IPS-18a (cell line): Measurements from ENCODE around the gene PALLD.

Experiments used
- H3K27ac ChIP-seq: one replicate; pipeline ENCODE4 v1.5.1; 2013; ENCODE audit warnings: low read length
- H3K27me3 ChIP-seq: one replicate; pipeline ENCODE4 v1.6.1; 2013; ENCODE audit warnings: mild to moderate bottlenecking, low read length; ENCODE audit not compliant: control insufficient read depth, insufficient read depth
- H3K36me3 ChIP-seq: one replicate; pipeline ENCODE4 v1.6.1; 2013; ENCODE audit warnings: low read depth, low read length; ENCODE audit not compliant: control insufficient read depth
- H3K4me1 ChIP-seq: one replicate; pipeline ENCODE4 v1.6.1; 2013; ENCODE audit warnings: low read depth, low read length; ENCODE audit not compliant: control insufficient read depth
- H3K4me3 ChIP-seq: one replicate; pipeline ENCODE4 v1.5.1; 2013; ENCODE audit warnings: low read length
- H3K9ac ChIP-seq: one replicate; pipeline ENCODE4 v1.6.1; 2013; ENCODE audit warnings: mild to moderate bottlenecking, low read length, moderate library complexity
- H3K9me3 ChIP-seq: one replicate; pipeline ENCODE4 v1.6.1; 2013; ENCODE audit warnings: low read depth, low read length; ENCODE audit not compliant: control insufficient read depth

Gene PALLD

DNA sequence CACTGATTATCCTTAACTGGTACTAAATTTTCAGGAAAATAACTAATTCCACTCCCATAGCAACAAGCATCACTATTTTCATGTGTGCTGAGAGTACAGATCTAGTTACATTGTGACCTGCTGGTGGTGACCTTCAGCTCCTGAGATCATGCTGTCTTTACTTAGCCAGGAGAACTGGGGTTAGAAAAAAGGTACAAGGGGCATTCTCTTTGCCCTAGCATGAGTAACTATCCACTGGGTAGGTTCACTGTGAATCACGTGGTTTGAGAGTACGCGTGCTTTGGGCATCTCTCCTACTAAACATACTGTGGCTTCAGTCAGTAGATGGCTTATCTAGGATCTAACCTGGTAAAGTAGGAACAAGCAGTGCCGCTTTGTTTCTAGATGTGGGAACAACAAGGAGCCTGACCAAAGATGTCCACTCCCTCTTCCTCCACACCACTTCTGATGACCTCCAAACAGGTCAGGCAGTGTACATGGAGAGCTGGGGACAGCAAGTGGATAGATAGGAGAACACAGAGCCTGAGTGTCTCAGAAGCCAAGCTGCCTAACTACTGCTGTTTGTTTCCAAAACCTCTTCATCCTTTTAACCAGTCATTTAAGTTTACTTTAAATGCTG lies 423.0 kb downstream of the PALLD start:
- Histone ChIP-seq H3K27ac (no peak overlapping the region), H3K9me3 (no peaks in the 10 kb centered on the region), H3K36me3 (peaks cover 22% of the 10 kb centered on the region), H3K27me3 (no peaks in the 10 kb centered on the region), H3K9ac (no peak overlapping the region), H3K4me1 (peaks cover 29% of the 10 kb centered on the region), H3K4me3 (no peak overlapping the region)

DNA sequence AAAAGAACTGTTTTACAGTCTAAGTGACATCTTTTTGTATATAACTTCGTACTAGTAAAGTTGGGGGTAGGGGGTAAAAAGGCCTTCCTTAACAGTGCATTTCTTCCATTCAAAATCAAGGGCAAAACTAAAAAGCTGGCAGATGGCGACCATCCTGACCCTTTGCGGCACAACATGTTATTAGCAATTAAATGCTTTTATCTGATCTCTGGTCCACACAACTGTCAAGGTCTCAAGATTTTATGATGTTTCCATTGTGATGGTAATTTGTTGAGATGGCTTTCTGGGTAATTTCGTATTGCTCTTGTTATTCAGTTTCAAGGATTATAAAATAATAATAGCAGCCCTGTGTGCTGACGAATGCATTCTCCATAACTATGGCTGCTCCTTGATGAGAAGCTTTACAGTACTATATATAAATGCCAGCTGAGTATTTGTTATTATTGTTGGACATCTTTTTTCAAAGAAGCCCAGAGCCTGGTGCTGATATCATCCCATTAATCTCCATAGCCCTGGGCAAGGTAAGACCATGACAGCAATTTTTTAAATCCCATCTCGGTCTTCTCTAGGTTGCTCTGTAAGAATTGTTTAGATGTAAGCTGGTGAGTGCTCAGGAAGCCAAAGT lies 423.7 kb downstream of the PALLD start:
- H3K27ac ChIP-seq = no peak overlapping the region
- peaks cover 29% of the 10 kb centered on the region for H3K4me1 ChIP-seq
- H3K4me3 ChIP-seq = no peak overlapping the region
- no peak overlapping the region for H3K9ac ChIP-seq
- no peaks in the 10 kb centered on the region for H3K9me3 ChIP-seq
- peaks cover 29% of the 10 kb centered on the region for H3K36me3 ChIP-seq
- H3K27me3 ChIP-seq = no peaks in the 10 kb centered on the region

DNA sequence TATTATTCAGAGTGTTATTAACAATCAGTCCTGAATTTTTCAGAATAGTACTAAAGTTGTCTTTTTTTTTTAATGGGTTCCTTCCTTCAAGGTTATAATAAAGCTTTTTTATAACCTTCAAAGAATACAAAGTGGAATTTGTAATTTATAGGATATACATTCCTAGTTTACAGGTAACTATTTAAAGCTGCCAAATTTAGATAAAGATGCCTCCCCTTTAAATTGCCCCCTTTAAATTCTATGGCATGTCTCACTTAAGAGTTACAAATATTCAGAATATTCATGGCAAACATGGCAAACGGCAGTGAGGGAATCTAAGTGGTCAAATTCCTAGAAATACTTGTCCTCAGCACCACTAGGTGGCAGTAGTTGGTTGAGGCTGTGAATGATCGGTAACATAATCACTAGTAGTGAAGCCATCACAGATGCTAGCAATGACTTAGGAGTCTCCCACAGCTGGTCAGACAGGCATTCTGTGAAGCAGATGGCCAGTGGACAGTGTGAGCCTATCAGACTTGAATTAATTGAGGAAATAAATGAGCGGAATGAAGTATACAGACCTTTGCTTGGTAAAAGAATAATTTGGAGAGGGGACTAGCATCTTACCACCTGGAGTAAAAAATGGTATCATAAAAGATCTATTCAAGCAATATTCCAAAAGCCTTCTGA lies 426.8 kb downstream of the PALLD start:
- Histone ChIP-seq H3K27me3 (no peaks in the 10 kb centered on the region), H3K9ac (no peak overlapping the region), H3K4me1 (peaks cover 29% of the 10 kb centered on the region), H3K9me3 (no peaks in the 10 kb centered on the region), H3K4me3 (no peak overlapping the region), H3K36me3 (peaks cover 50% of the 10 kb centered on the region), H3K27ac (no peak overlapping the region)

DNA sequence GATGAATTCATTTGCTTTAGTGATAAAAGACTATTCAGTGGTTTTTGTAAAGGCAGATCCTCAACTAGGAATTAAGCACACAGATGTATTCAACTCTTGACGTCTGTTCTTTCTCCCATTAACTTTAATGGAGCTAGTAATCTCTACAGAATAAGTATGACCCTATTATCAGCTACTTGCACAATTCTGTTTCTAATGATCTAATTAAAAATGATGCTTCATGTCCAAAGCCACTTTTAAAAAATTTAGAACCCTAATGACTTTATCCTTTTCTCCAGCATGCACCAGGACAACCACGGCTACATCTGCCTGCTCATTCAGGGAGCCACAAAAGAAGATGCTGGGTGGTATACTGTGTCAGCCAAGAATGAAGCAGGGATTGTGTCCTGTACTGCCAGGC lies 427.8 kb downstream of the PALLD start:
- Histone ChIP-seq H3K27me3 (no peaks in the 10 kb centered on the region), H3K9ac (no peak overlapping the region), H3K9me3 (no peaks in the 10 kb centered on the region), H3K36me3 (peaks cover 58% of the 10 kb centered on the region), H3K4me3 (no peak overlapping the region), H3K4me1 (peaks cover 27% of the 10 kb centered on the region), H3K27ac (no peak overlapping the region)

DNA sequence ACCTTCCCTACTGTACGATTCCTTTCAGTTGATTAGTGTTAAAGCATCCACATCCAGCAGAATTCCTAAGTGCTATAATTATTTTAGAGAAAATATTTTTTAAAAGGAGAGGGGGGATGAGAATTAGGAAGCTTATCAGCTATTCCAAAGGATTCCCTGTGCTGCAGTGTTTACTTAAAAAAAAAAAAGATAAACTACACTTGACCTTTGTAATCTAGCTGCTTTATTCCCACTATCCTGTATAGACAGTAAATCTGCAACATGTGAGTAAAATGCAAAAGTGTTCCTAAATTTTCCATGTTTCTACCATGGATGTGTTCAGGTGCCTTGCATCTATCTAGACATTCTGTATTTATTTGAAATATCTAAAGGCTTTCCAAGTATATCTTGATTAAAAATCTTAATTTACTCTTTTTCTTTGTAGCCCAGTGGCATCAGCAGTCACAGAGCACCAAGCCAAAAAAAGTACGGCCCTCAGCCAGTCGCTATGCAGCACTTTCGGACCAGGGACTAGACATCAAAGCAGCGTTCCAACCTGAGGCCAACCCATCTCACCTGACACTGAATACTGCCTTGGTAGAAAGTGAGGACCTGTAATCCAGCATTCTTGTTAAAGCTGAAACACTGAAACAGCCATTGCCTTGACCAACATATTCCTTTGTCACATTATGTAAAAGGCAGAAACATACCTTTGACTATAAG lies 429.1 kb downstream of the PALLD start:
- H3K27me3 ChIP-seq = no peaks in the 10 kb centered on the region
- no peaks in the 10 kb centered on the region for H3K9me3 ChIP-seq
- no peak overlapping the region for H3K9ac ChIP-seq
- peaks cover 15% of the 10 kb centered on the region for H3K4me1 ChIP-seq
- peaks cover 58% of the 10 kb centered on the region for H3K36me3 ChIP-seq
- no peak overlapping the region for H3K27ac ChIP-seq
- H3K4me3 ChIP-seq = no peak overlapping the region

DNA sequence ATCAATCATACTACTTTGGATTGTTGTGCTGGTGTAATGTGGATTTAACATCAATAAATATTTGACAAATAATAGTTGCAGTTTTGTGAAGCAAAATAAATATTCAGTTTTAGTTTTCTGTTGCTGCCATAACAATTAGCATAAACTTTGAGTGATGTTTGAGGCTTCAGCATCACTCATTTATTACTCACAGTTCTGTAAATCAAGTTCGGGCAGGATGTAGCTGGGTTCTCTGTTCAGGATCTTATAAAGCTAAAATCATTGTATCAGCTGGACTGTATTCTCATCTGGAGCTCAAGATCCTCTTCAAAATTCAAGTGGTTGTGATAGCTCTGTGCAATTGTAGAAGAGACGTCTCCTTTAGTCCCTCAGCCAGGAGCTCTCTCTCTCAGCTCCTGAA lies 431.5 kb downstream of the PALLD start:
- Histone ChIP-seq H3K36me3 (peaks cover 48% of the 10 kb centered on the region), H3K9me3 (no peaks in the 10 kb centered on the region), H3K9ac (no peak overlapping the region)

DNA sequence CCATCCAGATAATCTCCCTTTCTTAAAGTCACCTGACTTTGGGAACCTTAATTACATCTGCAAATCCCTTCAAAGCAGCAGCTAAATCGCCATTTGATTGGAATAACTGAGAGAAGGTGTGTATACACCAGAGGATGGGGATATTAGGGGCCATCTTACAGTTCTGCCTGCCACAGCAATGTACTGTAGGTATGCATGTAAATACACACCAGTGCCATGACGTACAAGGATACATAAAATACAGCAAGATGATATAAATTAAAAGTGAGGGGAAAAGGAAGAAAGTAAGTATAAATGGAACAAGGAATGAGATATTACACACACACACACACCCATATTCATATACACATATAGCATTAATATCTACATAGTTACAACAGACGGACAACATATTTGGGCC lies 432.0 kb downstream of the PALLD start:
- H3K4me1 ChIP-seq = no peaks in the 10 kb centered on the region
- H3K27ac ChIP-seq = no peak overlapping the region
- no peak overlapping the region for H3K4me3 ChIP-seq
- H3K36me3 ChIP-seq = peaks cover 48% of the 10 kb centered on the region
- H3K27me3 ChIP-seq = no peaks in the 10 kb centered on the region
- H3K9me3 ChIP-seq = no peaks in the 10 kb centered on the region
- H3K9ac ChIP-seq = no peak overlapping the region

More for the DNA sequence above, 431.5 kb downstream of the PALLD start:
- Histone ChIP-seq H3K4me1 (peaks cover 2% of the 10 kb centered on the region), H3K27me3 (no peaks in the 10 kb centered on the region), H3K4me3 (no peak overlapping the region), H3K27ac (no peak overlapping the region)

DNA sequence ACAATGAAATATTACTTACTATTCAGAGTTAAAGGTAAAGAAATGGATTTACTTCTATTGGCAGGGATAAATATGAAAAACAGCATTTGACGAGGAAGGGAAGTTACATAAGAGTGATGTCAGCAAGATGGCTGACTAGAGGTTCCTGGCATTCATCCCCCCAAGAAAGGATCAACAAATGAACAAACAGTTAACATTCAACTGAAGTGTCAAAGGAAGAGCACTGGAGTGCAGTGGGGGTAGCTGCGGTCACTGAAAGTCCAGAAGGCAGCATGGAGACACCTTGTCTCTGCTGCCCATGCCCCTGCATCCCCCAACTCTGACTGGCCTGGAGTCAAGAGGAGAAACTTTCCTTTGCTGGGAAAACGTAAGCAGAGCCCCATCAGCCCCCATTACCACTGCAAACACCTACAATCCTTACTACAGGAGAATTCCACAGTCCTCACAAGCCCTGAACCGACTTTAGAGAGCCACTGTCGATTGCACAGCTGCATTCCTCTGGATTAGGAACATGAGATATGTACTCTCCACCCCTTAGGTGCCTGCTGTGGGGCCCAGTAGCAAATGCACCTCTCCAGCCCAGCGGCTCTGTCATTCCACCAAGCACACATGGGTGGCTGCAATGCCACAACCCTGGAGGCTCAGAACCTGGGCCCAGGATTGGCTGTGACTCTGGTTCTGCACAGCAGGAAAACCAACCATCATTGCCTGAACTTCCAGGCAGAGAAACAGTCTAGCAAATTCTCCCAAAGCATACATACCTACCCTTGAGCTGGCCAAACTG lies 433.8 kb downstream of the PALLD start:
- Histone ChIP-seq H3K9ac (no peak overlapping the region), H3K4me1 (no peaks in the 10 kb centered on the region), H3K27me3 (no peaks in the 10 kb centered on the region), H3K27ac (no peak overlapping the region), H3K4me3 (no peak overlapping the region), H3K36me3 (peaks cover 34% of the 10 kb centered on the region), H3K9me3 (no peaks in the 10 kb centered on the region)

DNA sequence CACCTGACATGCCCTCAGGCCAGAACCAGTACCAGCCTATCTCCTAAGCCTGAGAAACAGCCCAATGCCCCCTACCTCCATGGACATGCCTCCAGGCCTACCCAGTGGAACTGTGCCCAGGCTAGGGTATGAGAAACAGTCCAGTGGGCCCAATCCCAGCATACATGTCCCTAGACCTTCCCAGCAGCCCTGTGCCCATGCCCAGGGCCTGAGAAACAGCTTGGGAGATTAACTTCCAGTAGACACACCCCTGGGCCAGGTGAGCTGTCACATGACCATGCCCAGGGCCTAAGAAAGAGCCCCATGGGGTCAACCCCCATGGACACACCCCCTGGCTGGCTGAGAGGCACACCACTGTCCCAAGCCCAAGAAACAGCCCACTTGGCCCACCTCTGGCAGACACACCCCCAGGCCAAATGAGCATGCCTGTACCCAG lies 434.4 kb downstream of the PALLD start:
- Histone ChIP-seq H3K36me3 (peaks cover 28% of the 10 kb centered on the region), H3K27me3 (no peaks in the 10 kb centered on the region), H3K9ac (no peak overlapping the region), H3K27ac (no peak overlapping the region), H3K4me1 (no peaks in the 10 kb centered on the region), H3K4me3 (no peak overlapping the region), H3K9me3 (no peaks in the 10 kb centered on the region)

DNA sequence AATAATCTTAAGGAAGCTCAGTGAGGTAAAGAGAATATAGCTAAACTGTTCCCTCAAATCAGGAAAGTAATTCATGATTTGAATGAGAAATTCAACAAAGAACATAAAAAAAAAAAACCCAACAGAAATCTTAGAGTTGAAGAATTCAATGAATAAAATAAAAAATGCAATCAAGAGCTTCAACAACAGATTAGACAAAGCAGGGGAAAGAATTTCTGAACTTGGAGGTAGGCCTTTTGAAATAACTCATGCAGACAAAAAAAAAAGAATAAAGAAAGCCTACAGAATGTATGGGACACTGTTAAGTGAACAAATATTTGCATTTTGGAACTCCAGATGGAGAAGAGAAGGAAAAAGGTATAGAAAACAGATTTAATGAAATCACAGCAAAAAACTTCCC lies 435.3 kb downstream of the PALLD start:
- Histone ChIP-seq H3K4me1 (no peaks in the 10 kb centered on the region), H3K4me3 (no peak overlapping the region), H3K27me3 (no peaks in the 10 kb centered on the region), H3K27ac (no peak overlapping the region), H3K9ac (no peak overlapping the region), H3K36me3 (peaks cover 20% of the 10 kb centered on the region), H3K9me3 (no peaks in the 10 kb centered on the region)

DNA sequence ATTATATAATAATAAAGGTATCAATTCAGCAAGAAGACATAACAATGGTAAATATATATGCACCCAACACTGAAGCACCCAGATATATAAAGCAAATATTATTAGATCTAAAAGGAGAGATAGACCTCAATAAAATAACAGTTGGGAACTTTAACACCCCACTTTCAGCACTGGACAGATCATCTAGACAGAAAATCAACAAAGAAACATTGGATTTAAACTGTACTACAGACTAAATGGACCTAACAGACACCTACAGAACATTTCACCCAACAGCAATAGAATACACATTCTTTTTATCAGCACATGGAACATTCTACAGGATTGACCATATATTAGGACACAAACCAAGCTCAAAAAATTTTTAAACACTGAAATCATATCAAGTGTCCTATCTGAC lies 436.6 kb downstream of the PALLD start:
- H3K27ac ChIP-seq = no peak overlapping the region
- no peaks in the 10 kb centered on the region for H3K4me1 ChIP-seq
- H3K4me3 ChIP-seq = no peak overlapping the region
- no peaks in the 10 kb centered on the region for H3K27me3 ChIP-seq
- no peak overlapping the region for H3K9ac ChIP-seq
- no peaks in the 10 kb centered on the region for H3K9me3 ChIP-seq
- peaks cover 9% of the 10 kb centered on the region for H3K36me3 ChIP-seq
